Neuronal stem cell (in vitro differentiated cells): Measurements from ENCODE around the gene RFLNA.

Source experiments
- DNase-seq: peaks from one replicate; pipeline ENCODE4 v3.0.0-alpha.2; 2013; ENCODE audit warnings: low spot score
- H2AFZ ChIP-seq: one replicate; pipeline ENCODE4 v1.6.1; 2013; ENCODE audit warnings: mild to moderate bottlenecking, low read length, inconsistent platforms
- H2AK5ac ChIP-seq: 2 replicates; pipeline ENCODE4 v1.6.1; 2013; ENCODE audit warnings: low read depth, mild to moderate bottlenecking, inconsistent platforms, low read length, moderate library complexity, mixed read lengths
- H2BK120ac ChIP-seq: 2 replicates; pipeline ENCODE4 v1.6.1; 2013; ENCODE audit warnings: low read depth, mild to moderate bottlenecking, inconsistent platforms, low read length, moderate library complexity, mixed read lengths
- H2BK12ac ChIP-seq: one replicate; pipeline ENCODE4 v1.6.1; 2013; ENCODE audit warnings: low read length, inconsistent platforms
- H2BK15ac ChIP-seq: 2 replicates; pipeline ENCODE4 v1.6.1; 2013; ENCODE audit warnings: mild to moderate bottlenecking, low read length, inconsistent platforms, mixed read lengths
- H2BK5ac ChIP-seq: one replicate; pipeline ENCODE4 v1.6.1; 2013; ENCODE audit warnings: inconsistent platforms, mild to moderate bottlenecking, low read length, moderate library complexity
- H3K14ac ChIP-seq: one replicate; pipeline ENCODE4 v1.6.1; 2013; ENCODE audit warnings: low read length, inconsistent platforms
- H3K18ac ChIP-seq: 2 replicates; pipeline ENCODE4 v1.6.1; 2013; ENCODE audit warnings: low read length, inconsistent platforms
- H3K23ac ChIP-seq: 2 replicates; pipeline ENCODE4 v1.6.1; 2013; ENCODE audit warnings: low read depth, mild to moderate bottlenecking, mixed read lengths, low read length, inconsistent platforms; ENCODE audit not compliant: poor library complexity
- H3K27ac ChIP-seq: replicated peaks from 3 replicates; pipeline ENCODE4 v1.5.1; 2013; ENCODE audit warnings: low read length, inconsistent platforms
- H3K27me3 ChIP-seq, 3 experiments: 2 replicates each; pipeline ENCODE4 v1.6.1; 2013; ENCODE audit warnings: low read length in 3 of 3, mild to moderate bottlenecking in 2 of 3, inconsistent platforms in 1 of 3, low read depth in 1 of 3, mixed read lengths in 1 of 3, moderate library complexity in 1 of 3; ENCODE audit not compliant: control insufficient read depth in 3 of 3, insufficient read depth in 3 of 3
- H3K36me3 ChIP-seq, 2 donors: replicated peaks in 1 of 2; 2 replicates each; pipeline ENCODE4 v1.6.1; 2013; ENCODE audit warnings: low read length in 2 of 2; ENCODE audit not compliant: control insufficient read depth in 2 of 2, insufficient read depth in 2 of 2
- H3K4ac ChIP-seq: 2 replicates; pipeline ENCODE4 v1.6.1; 2013; ENCODE audit warnings: inconsistent platforms, mild to moderate bottlenecking, low read length, moderate library complexity
- H3K4me1 ChIP-seq, 2 donors: 1 replicate in 1 of 2; 2 replicates in 1 of 2; pipeline ENCODE4 v1.6.1; 2013; ENCODE audit warnings: low read length in 2 of 2, low read depth in 1 of 2; ENCODE audit not compliant: control insufficient read depth in 2 of 2, insufficient read depth in 1 of 2
- H3K4me2 ChIP-seq: one replicate; pipeline ENCODE4 v1.6.1; 2013; ENCODE audit warnings: mild to moderate bottlenecking, low read length, inconsistent platforms; ENCODE audit not compliant: insufficient read depth, poor library complexity, severe bottlenecking
- H3K4me3 ChIP-seq, 2 donors: 2 replicates each; pipeline ENCODE4 v1.5.1; 2013; ENCODE audit warnings: low read length in 2 of 2, mild to moderate bottlenecking in 2 of 2, inconsistent platforms in 1 of 2, moderate library complexity in 1 of 2
- H3K79me1 ChIP-seq: one replicate; pipeline ENCODE4 v1.6.1; 2013; ENCODE audit warnings: low read depth, mild to moderate bottlenecking, inconsistent platforms, low read length, moderate library complexity
- H3K9ac ChIP-seq: one replicate; pipeline ENCODE4 v1.6.1; 2013; ENCODE audit warnings: mild to moderate bottlenecking, low read depth, low read length, inconsistent platforms; ENCODE audit not compliant: poor library complexity
- H3K9me3 ChIP-seq, 2 donors: replicated peaks in 1 of 2; 2 replicates each; pipeline versions ENCODE3 to v1.6.1; 2013; ENCODE audit warnings: low read length in 2 of 2, mild to moderate bottlenecking in 2 of 2, inconsistent platforms in 1 of 2, low read depth in 1 of 2, mixed read lengths in 1 of 2, moderate library complexity in 1 of 2; ENCODE audit not compliant: control insufficient read depth in 2 of 2, insufficient read depth in 1 of 2
- H4K8ac ChIP-seq: one replicate; pipeline ENCODE4 v1.6.1; 2013; ENCODE audit warnings: low read depth, mild to moderate bottlenecking, inconsistent platforms, low read length, moderate library complexity
- H4K91ac ChIP-seq: one replicate; pipeline ENCODE4 v1.6.1; 2013; ENCODE audit warnings: low read length, low read depth, mild to moderate bottlenecking, inconsistent platforms; ENCODE audit not compliant: poor library complexity
- WGBS, 2 donors: extraction: QIAGEN DNeasy Blood & Tissue Kit; methylation state at CpG; one replicate each; pipeline ENCODE4 v1.1.7; 2013; ENCODE audit warnings: missing lambda C conversion rate in 2 of 2, mixed read lengths in 1 of 2; ENCODE audit not compliant: insufficient read length in 2 of 2, insufficient replicate concordance in 1 of 2; ENCODE audit errors: extremely low coverage in 2 of 2; 5-methylcytosine and 5-hydroxymethylcytosine counted together

RFLNA gene

GRCh38 chr12:124264089-124264795 is 30.7 kb upstream of the RFLNA start:
- no peak overlapping the region for H3K18ac ChIP-seq
- H3K4me1 ChIP-seq = no peaks in the 10 kb centered on the region
- no peak overlapping the region for H3K4me3 ChIP-seq
- no peak overlapping the region for H3K9ac ChIP-seq
- no peak overlapping the region for H3K23ac ChIP-seq
- no peak overlapping the region for H3K14ac ChIP-seq
- H2AK5ac ChIP-seq = no peak overlapping the region
- no peak overlapping the region for H3K4ac ChIP-seq
- WGBS, 2 donors = no CpG with 5 or more reads among the region's 10 CpGs
- no peak overlapping the region for H4K8ac ChIP-seq
- no peaks in the 10 kb centered on the region for H3K79me1 ChIP-seq
- H3K4me2 ChIP-seq = no peak overlapping the region
- no peaks in the 10 kb centered on the region for H3K36me3 ChIP-seq
- H2BK12ac ChIP-seq = no peak overlapping the region
- DNase-seq = no peak
- no peak overlapping the region for H2AFZ ChIP-seq
- peaks cover 0 to 5% of the 10 kb centered on the region in 2 donors for H3K9me3 ChIP-seq
- H3K27me3 ChIP-seq = peaks cover 0 to under 1% (median 0%) of the 10 kb centered on the region in 3 experiments
- H2BK5ac ChIP-seq = no peak overlapping the region
- H3K27ac ChIP-seq = no peak overlapping the region
- no peak overlapping the region for H4K91ac ChIP-seq
- H2BK120ac ChIP-seq = no peak overlapping the region
- H2BK15ac ChIP-seq = no peak overlapping the region

- Histone ChIP-seq H2BK120ac (no peak overlapping the region), H3K18ac (no peak overlapping the region), H2AFZ (no peak overlapping the region), H3K4me2 (no peak overlapping the region), H2AK5ac (peak overlapping the region; percentile 25), H2BK5ac (no peak overlapping the region), H3K79me1 (no peaks in the 10 kb centered on the region), H3K36me3 (no peaks in the 10 kb centered on the region), H3K4me3 (no peak overlapping the region), H3K23ac (no peak overlapping the region), H3K27ac (no peak overlapping the region), H2BK15ac (no peak overlapping the region), H3K4me1 (no peaks in the 10 kb centered on the region), H3K14ac (peak overlapping the region; percentile 94), H4K8ac (no peak overlapping the region), H3K4ac (no peak overlapping the region), H4K91ac (no peak overlapping the region), H3K9ac (no peak overlapping the region), H3K9me3 (peaks cover 0 to 11% of the 10 kb centered on the region in 2 donors), H2BK12ac (no peak overlapping the region), H3K27me3 (no peaks in the 10 kb centered on the region)
- DNase-seq = no peak
- no CpG with 5 or more reads among the region's 7 CpGs for WGBS, 2 donors
These were observed 30.0 kb upstream of the RFLNA start for GRCh38 chr12:124264879-124265278.

GRCh38 chr12:124267205-124267778 is 27.6 kb upstream of the RFLNA start:
- H2BK12ac ChIP-seq = no peak overlapping the region

GRCh38 chr12:124270671-124271070 is 24.2 kb upstream of the RFLNA start:
- Histone ChIP-seq H4K8ac (no peak overlapping the region), H4K91ac (no peak overlapping the region), H3K27ac (no peak overlapping the region), H3K18ac (no peak overlapping the region), H3K23ac (no peak overlapping the region), H3K36me3 (no peaks in the 10 kb centered on the region), H3K79me1 (no peaks in the 10 kb centered on the region), H3K27me3 (no peaks in the 10 kb centered on the region), H2BK15ac (no peak overlapping the region), H2AK5ac (no peak overlapping the region), H2AFZ (peak overlapping the region; percentile 1), H3K4me3 (peak overlapping the region in 1 of 2 donors; percentile 42), H2BK5ac (no peak overlapping the region), H3K9me3 (peaks cover 0 to 11% of the 10 kb centered on the region in 2 donors), H3K14ac (no peak overlapping the region), H3K9ac (no peak overlapping the region), H2BK120ac (no peak overlapping the region), H2BK12ac (no peak overlapping the region), H3K4ac (no peak overlapping the region), H3K4me1 (peaks cover 1 to 3% of the 10 kb centered on the region in 2 donors), H3K4me2 (no peak overlapping the region)
- no CpG with 5 or more reads among the region's 6 CpGs for WGBS, 2 donors
- no peak for DNase-seq

More at GRCh38 chr12:124267205-124267778, 27.6 kb upstream of the RFLNA start:
- no peaks in the 10 kb centered on the region for H3K4me1 ChIP-seq
- no peak overlapping the region for H3K23ac ChIP-seq
- H3K4ac ChIP-seq = no peak overlapping the region
- H2BK120ac ChIP-seq = no peak overlapping the region
- no peak overlapping the region for H3K4me2 ChIP-seq
- H4K8ac ChIP-seq = no peak overlapping the region
- no peak overlapping the region for H3K27ac ChIP-seq
- H2AK5ac ChIP-seq = no peak overlapping the region
- H3K9ac ChIP-seq = no peak overlapping the region
- no peak overlapping the region for H4K91ac ChIP-seq
- no CpG with 5 or more reads among the region's 4 CpGs for WGBS, 2 donors
- H3K14ac ChIP-seq = no peak overlapping the region
- no peak overlapping the region for H2AFZ ChIP-seq
- H3K36me3 ChIP-seq = no peaks in the 10 kb centered on the region
- no peak overlapping the region for H3K18ac ChIP-seq
- no peak overlapping the region for H3K4me3 ChIP-seq
- H2BK5ac ChIP-seq = no peak overlapping the region
- no peak overlapping the region for H2BK15ac ChIP-seq
- H3K9me3 ChIP-seq = peaks cover 0 to 11% of the 10 kb centered on the region in 2 donors
- no peaks in the 10 kb centered on the region for H3K79me1 ChIP-seq
- no peaks in the 10 kb centered on the region for H3K27me3 ChIP-seq
- DNase-seq = no peak
